ENCODE results near the gene SAPCD1. TPM values are rescaled to one million over a fixed set of nuclear protein-coding genes. Genes with fewer than 3 reads are reported as not detected.

The SAPCD1 gene
- total and polyA plus RNA-seq, 10 of the 15 experiments (the other 5 are each of a cell fraction or from before 2014, with no cell fraction given), result 1.6 to 13.0 (median 5.4) TPM

- TF ChIP-seq ZNF592 (IDR thresholded peaks at IDR 0.05) (no peak), NFYB (IDR thresholded peaks at IDR 0.05; ENCODE audit: insufficient read depth, low read depth, low read length) (no peak), STAT1 (conservative IDR thresholded peaks at IDR 0.05) (no peak), REST (IDR thresholded peaks at IDR 0.05; ENCODE audit: low read depth, low read length) (no peak), ZNF217 (IDR thresholded peaks at IDR 0.05) (no peak), NKRF (conservative IDR thresholded peaks at IDR 0.05) (no peak), MEF2A (IDR thresholded peaks at IDR 0.05; ENCODE audit: insufficient read depth, low read depth, low read length) (0 out of 2 replicates have a peak, but pooled peaks have one; percentile 40), ZNF24 (IDR thresholded peaks at IDR 0.05) (peak; percentile 90), ATF2 (IDR thresholded peaks at IDR 0.05; ENCODE audit: low read length) (no peak)
- TF ChIP-seq, protein P1, sequence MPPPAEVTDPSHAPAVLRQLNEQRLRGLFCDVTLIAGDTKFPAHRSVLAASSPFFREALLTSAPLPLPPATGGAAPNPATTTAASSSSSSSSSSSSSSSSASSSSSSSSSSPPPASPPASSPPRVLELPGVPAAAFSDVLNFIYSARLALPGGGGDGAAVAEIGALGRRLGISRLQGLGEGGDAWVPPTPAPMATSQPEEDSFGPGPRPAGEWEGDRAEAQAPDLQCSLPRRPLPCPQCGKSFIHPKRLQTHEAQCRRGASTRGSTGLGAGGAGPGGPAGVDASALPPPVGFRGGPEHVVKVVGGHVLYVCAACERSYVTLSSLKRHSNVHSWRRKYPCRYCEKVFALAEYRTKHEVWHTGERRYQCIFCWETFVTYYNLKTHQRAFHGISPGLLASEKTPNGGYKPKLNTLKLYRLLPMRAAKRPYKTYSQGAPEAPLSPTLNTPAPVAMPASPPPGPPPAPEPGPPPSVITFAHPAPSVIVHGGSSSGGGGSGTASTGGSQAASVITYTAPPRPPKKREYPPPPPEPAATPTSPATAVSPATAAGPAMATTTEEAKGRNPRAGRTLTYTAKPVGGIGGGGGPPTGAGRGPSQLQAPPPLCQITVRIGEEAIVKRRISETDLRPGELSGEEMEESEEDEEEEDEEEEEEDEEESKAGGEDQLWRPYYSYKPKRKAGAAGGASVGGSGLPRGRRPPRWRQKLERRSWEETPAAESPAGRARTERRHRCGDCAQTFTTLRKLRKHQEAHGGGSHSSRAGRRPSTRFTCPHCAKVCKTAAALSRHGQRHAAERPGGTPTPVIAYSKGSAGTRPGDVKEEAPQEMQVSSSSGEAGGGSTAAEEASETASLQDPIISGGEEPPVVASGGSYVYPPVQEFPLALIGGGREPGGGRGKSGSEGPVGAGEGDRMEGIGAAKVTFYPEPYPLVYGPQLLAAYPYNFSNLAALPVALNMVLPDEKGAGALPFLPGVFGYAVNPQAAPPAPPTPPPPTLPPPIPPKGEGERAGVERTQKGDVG (CRISPR knock-in tag; IDR thresholded peaks at IDR 0.05), result no peak
- TF ChIP-seq, protein P2, sequence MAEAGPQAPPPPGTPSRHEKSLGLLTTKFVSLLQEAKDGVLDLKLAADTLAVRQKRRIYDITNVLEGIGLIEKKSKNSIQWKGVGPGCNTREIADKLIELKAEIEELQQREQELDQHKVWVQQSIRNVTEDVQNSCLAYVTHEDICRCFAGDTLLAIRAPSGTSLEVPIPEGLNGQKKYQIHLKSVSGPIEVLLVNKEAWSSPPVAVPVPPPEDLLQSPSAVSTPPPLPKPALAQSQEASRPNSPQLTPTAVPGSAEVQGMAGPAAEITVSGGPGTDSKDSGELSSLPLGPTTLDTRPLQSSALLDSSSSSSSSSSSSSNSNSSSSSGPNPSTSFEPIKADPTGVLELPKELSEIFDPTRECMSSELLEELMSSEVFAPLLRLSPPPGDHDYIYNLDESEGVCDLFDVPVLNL (IDR thresholded peaks at IDR 0.05; ENCODE audit: low read depth, low read length), result no peak
These were observed 24.2 kb upstream of the SAPCD1 start (continued) for GRCh38 chr6:31737991-31738979.

Measured in GM12878 (cell line).